IPS-NIHi7 (cell line): ENCODE results near the gene TRAF3IP1.

Source experiments
- DNase-seq: peaks from one replicate; pipeline ENCODE4 v3.0.0; 2012; ENCODE audit warnings: mixed read lengths; ENCODE audit errors: extremely low spot score

The TRAF3IP1 gene

DNA sequence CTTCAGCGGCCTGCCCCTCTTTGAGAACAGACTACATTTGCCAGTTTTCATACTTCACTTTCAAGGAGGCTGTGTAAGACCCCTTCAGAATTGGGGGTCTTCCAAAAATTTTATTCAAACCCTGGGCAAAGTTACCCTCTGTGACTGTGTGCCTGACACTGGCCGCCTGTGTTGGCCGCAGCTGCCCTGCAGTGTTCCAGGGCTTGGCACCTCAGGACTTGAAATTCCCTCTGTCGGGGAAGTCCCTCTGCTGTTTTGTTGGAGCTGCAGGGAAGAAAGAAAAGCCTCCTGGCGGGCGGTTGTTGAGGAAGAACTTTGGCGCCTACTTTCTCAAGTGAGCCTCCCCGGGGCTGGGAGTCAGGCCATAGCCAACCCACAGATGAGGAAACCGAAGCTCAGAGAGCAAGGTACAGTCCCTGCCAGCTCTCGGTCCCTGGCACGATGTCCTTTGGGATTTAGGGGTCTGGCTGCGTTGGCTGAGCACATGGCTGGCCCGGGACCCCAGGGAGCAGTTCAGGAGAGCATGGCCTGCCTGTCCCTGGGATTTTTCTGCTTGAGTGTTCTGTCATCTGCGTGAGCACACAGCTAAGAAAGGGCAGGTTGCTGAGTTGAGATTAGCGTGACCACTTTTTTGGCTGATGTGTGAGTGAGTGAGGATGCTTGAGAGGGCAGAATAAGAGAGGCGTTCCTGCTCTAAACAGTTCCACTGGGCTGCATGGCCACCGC, 88.5 kb downstream of the TRAF3IP1 start:
- no peak for DNase-seq

DNA sequence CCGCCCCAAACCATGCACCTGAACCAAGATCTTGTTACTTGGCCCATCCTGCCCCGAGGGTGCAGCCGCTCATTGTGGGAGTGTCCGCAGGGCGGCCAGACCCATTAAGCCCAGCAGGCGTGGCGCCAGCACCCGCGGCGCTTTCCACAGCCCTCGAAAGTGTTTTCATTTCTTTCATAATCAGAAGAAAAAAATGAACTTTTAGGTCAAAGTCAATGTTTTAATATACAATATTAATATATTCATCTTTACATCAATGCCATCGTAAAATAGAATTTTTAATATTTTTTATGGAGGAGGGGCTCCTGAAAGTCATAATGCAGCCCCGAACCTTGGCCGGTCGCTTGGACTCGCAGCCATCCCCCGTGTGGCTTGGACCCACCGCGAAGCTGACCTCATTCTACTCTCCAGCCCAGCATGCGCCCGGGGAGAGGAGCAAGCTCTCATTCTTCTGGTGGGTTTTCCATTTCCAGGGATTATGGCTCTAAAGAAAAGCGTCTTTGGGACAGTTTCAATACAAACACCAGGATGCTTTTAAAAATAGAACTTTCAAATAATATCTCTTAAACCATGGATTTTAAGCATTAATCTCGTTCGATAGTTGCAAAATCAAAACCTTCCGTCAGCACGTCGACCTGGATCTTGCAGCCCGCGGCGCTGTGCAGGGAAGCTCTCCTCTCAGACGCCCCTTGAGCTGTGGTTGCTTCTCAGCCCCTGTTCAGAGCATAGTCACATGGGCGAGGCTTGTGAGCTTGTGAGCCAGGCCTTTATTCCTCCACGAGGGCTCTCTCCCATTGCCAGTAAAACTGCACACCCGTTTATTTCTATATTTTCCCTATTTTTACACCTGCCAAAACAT, 89.3 kb downstream of the TRAF3IP1 start:
- no peak for DNase-seq

DNA sequence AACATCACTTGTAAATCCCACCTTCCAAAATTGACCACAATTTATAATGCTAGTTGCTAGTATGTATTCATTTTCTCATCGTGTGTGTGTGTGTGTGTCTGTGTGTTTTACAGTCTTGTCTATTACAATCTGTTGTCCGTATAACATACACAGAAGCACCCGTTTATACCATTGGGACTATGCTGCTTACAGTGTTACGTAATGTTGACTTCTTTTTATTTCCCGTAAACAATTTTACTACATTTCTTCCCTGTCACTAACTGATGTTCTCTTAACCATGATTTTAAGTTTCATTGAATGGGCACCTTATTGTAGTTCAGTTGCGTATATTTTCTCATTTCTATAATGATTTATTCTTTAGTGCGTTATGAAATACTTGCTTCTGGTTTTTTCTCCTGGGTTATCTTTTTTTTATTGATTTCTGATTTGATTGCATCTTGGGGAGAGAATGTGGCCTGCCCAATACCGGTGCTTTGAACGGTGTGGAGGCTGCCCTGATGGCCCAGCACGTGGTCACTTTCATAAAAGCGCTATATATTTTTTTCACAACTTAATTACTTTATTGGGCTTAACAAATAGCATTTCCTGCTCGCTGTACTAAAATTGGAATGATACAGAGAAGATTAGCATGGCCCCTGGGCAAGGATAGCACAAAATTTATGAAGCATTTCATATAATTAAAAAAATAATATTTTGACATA, 91.9 kb downstream of the TRAF3IP1 start:
- DNase-seq, result no peak

DNA sequence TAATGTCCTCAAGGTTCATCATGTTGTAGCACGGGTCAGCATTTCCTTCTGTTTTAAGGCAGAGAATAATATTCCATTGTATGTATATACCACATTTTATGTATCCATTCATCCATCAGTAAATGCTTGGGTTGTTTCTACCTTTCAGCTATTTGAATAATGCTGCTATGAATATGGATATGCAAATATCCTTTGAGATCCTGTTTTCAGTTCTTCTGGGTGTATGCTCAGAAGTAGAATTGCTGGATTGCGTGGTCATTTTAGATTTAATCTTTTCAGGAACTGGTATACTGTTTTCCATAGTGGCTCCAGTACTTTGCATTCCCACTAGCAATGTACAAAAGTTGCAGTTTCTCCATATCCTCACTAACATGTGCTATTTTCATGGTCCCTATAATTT, 93.0 kb downstream of the TRAF3IP1 start:
- no peak for DNase-seq

DNA sequence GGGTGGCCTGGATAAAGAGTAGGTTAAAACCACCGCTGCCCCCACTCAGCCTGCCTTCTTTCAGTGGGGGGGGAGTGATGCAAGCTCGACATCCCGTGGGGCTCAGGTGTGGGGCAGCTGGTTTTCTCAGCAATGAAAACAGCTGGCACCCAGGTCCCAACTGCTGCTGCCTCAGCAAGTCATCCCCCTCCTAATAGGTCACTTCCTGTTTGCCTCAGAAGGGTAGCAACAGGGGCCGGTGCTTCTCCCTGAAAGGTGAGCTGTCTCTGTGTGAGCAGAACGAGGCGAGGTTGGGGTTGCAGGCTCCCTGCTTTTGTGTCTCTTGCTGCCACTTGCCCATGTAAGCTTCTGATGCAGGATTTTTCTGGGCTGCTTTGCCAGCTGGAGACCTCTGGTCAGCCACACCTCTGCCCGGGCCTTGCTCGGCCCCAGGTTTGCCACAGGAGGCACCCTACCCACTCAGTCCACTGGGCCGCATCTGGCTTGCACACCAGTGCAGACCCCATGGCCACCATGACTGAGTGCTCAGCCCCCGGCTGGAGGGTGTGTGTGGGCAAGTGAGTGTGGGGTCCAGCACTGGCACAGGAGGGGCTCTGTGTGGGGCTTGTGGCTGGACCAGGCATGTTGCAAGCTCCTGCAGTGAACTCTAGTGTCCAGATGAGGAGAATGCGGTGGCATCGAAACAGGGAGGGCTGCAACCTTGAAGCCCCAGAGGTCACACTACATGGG, 94.9 kb downstream of the TRAF3IP1 start:
- no peak for DNase-seq

DNA sequence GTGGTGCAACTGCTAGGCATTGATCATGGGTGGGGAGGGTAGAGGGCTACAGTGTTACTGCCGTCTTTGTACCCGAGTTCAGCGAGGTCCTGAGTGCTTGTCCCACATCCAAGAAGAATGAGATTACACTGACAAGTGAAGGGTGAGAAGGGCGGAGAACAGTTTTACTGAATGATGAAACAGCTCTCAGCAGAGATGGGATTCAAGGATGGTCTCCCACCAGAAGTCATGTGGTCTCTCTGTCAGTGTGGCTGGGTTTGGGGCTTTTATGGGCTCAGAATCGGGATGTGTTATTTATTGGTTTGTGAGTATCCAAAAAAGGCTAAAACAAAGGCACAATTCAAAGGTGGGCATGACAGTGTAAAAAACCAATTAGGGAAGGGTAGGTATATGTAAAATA, 95.6 kb downstream of the TRAF3IP1 start:
- DNase-seq, result no peak

DNA sequence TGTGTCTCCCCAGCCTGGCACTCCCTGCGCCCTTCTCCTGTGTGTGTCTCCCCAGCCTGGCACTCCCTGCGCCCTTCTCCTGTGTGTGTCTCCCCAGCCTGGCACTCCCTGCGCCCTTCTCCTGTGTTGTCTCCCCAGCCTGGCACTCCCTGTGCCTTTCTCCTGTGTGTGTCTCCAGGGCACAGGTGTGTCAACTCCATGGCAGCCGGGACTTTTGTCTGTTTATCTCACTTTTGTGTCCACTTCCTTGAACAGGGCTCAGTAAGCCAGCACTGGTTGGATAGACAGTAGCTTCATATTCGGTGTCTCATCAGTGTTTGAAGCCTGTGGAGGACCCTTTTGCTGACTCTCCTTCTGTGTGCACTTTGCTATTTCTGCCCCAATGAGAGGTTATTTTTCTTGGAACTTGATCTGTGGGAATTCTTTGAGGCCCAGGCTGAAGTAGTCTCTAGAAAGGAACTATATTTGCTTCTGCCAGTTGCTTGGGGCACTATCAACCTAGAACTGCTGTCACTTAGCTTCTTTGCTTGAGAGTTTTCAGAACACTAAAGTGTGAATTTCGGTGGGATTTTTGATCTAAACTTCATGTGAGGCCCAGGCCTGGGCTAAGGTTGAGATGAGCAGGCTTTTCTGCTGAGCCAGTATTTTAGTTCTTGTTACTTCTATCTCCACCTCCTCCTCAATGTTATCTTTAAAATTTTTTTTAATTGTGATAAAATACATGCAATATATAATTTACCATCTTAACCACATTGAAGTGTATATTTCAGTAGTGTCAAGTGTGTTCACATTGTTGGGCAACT, 98.1 kb downstream of the TRAF3IP1 start:
- no peak for DNase-seq

DNA sequence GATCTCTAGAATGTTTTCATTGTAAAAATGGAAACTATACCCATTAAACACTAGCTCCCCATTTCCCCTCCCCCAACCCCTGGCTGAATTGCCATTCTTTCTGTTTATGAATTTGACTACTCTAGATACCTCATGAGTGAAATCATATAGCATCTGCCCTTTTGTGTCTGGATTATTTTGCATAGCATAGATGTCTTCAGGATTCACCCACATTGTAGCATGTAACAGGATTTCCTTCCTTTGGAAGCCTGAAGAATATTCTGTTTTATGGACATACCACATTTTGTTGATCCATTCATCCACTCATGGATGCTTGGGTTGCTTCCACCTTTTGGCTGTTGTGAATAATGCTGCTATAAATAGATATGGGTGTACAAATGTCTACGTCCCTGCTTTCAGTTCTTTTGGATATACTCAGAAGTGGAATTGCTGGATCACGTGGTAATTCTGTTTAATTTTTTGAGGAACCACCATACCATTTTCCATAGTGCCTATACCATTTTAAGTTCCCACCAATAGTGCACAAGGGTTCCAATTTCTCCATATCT, 98.8 kb downstream of the TRAF3IP1 start:
- DNase-seq, result no peak

DNA sequence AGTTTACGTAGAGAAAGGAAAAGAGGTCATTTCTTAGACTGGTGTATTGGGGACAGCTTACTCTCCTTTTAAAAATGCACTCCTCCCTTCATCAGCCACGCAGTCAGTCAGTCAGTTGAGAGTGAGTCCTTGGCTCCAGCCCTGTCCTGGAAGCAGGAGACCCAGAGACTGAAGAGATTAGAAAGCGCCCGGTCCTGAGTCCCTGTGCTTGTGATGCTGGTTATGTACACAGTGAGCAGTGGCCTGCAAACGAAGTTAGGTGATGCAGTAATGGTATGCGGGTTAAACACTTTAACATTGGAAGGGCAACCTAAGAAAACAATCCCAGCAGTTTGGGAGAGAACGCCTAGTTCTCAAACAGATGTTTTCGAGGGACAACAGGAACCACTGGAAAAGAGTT, 100.1 kb downstream of the TRAF3IP1 start:
- DNase-seq, result no peak

DNA sequence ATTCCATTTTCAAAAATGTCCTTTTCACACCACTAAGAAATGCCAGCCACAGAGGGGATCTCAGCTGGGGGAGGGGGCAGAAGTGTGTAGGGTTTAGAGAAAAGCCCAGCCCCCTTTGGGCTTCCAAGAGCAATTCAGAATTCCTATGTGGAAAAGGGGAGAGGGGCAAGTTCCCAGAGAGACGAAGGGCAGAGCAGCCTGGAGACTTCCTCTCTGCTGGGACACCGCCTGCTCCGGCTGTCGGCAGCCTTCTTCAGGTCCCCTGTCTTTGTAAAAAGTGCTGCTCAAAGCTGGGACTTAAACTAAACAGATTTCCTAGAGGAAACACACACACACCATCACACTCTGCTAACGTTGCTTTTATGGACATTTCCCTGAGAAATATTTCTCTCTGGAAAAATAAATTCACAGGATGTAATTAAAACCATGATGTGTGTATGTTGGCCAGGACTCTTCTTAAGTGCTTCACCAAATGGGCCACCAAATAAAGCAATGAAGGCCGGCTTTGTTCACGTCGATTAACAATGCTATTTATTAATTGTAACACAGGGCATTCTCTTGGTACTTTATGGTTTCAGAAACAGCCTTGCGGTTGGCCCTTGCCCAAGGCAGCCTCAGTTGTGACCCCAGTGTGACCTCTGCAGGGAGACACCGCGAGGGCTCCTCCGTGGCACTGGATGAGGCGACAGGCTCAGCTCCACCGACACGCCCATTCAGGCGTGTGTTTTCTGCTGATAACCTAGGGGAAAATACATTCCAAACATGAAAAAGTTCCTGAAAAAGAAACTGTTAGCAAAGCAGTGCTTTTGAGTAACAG, 100.8 kb downstream of the TRAF3IP1 start:
- no peak for DNase-seq

DNA sequence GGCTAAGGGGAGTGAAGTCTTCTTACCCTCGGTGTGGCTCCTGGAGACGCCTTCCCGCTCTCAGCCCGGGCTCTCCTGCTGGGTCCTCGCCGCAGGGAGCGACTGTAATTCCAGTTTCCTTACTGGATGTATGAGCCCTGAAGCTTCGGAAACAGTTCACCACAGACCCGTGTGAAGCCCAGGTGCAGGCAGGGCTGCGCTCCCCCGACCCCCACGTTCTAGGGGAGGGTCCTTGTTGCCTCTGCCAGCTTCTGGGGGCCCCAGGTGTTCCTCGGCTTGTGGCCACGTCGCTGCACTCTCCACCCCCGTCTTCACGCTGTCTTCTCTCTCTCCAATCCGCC, 101.3 kb downstream of the TRAF3IP1 start:
- DNase-seq, result no peak

DNA sequence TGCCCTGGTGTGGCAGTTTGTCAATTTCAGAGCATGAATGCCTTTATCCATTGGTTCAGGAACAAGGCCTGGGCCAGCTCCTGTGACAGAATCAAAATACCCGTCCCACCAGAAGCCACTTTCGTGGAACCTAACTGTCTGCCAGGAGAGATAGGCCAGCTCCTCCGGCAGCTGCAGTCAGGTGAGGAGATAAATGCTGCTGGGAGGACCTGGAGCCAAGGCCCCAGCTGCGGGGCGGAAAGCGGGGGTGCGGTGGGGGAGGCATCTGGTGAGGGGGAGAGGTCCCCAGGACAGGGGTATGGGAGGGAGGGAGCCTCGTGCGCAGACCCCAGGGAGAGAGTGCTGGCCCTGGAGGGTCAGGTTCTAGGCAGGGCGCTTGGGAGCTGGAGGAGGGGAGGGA, 102.0 kb downstream of the TRAF3IP1 start:
- no peak for DNase-seq

DNA sequence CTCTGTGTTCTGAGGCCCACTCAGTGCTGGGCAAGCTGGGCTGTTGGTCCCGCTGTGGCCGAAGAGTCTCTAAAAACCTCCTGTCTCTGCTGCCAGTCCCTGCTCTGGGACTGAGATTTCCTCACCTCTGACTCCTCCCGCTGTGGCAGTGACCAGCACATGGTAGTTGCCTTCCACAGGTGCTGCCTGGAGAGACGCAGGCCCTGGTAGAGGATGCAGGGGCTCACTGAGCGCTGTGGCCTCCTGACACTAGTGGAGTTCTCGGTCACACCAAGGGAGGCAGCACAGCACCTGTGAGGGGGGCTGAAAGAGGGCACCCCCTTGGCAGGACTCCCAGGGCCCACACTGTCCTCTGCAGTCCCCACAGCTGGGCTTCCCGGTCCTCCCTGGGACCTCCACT, 102.6 kb downstream of the TRAF3IP1 start:
- DNase-seq, result no peak

DNA sequence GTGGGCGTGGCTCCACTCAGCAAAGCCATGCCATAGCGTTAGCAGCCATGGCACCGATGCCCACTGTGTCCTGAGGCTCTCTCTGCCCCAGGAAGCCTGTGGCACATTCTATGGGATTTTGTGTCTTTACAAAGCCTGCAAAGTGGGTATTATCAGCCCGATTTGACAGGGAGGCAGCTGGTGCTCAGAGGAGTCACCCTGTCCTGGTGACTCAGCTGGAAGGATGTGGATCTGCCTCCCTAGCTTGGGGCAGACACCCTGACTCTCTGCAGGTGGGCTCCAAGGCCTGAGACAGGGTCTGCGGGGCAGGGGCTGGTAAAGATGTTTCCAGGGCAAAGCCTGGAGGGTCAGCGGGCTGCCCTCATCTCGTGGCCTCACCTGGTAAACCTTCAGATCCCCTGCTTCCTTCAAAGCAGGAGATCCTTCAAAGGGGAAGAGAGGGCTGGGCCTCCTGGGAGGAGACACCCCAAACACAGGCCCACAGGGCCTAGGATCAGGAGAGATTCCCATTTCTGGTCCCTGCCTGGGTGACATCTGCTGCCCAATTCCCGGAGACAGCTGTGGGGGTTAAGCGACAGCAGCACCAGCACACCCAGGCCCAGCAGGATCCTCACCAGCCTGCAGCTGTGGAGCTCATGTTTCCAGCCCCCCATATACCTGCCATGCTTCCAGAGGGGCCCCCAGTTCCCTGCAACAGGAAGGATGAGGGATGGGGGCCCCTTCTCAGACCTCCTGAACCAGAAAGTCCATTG, 103.4 kb downstream of the TRAF3IP1 start:
- DNase-seq, result no peak

DNA sequence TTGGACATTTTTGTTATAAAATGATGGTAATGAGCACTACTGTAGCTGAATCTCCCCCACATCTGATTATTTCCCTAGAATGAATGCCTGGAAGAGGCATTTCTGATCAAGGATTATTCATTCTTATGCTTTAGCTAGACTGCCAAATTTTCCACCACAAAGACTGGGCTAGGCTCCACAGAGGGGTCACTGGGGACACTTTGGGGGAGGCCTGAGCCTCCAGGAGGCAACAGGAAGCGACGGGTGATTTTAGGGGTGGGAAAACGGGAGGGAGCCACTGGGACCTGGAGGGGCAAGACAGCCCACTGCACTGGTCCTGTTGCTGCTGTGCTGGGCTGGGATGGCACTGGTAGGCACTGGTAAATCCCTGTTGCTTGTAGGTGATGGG, 104.0 kb downstream of the TRAF3IP1 start:
- peak; percentile 5 for DNase-seq

DNA sequence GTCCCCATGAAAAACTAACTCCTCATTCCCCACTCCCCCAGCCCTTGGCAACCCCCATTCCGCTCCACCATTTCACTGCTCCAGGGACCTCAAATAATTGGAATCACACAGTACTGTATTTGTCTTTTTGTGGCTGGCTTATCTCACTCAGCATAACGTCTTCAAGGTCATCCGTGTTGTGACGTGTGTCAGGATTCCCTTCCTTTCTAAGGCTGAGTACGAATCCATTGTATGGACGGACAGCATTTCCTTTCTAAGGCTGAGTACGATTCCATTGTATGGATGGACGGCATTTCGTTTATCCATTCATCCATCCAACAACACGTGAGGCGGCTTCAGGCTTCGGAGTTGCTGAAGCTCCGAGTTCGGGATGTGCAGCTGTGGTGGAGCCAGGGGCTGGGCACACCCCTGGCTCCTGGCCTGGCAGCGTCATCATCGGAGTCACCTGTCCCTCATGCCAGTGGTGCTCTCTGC, 105.2 kb downstream of the TRAF3IP1 start:
- no peak for DNase-seq

DNA sequence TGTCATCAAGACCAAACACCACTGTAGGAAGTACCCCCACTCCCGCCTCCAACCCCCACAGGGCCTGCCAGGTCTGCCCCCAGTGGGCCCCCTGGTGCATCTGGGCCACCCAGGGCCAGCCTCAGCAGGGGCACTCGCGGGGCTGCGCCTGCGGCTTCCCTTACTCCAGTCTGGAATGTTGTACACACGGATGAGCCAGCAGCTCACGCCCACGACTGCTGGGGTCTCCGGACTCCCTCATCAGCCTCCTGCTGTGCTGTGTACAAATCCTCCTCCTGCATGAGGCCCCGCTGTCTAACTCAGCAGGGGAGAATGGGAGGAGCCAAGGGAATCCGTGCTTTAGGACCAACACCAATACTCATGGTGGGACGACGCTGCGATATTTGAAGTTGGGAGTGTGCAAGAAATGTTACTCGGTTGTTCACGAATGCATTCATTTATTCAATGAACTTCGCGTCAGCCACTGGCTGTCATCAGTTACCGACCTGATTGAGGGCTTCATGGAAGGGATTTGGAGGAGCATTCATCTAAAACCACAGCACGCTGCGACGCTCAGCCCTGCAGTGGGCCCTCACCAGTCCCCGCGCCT, 105.8 kb downstream of the TRAF3IP1 start:
- peak; percentile 58 for DNase-seq

DNA sequence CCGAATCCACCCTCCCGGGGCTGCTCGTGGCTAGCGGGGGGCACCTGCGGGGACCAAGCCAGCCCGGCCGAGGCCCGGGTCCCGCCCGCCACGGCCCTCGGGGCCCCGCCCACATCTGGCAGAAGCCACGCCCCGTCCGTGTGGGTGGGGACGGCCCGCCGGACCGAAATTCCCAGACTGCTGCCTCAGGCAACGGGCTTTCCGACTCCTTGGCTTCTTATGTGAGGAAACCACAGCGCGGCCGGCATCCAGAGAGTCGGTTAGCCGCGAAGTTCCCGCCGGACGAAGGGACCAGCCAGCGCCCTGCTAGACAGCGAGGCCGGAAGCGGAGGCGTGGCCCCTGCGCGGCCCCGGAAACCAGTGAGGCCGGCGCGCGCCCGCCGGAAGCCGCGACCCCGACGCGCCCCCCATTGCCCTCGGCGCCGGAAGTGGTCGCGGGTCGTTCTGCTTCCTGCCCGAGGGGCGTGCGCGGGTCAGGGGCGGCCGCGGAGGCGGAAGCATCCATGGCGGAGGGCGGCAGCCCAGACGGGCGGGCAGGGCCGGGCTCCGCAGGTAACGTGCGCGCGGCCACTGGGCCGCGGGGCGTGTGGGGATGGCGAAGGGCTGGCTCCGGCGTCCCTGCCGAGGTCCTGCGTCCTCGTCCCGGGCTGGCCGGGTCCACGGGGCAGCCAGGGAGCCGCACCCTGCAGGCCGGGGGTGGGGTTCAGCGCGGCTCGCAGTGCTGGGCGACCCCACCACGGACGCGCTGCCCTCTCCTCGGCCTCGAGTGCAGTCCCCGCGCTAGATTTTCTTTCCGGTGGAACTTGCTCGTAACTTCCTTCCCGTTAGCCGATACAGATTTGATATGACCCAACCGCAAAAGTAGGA, 106.5 kb downstream of the TRAF3IP1 start, which contains the start of gene ASB1:
Gene ASB1 (plus strand): TSS at position 360 of the 867 bp plus-strand sequence. CDS start 144 bp downstream, at position 504.
- peak; percentile 96 for DNase-seq
